ENCODE measurements around the gene WDR20.
"Not testable (repeated sequence)": the region's sequence is repeated elsewhere in the genome, so short reads cannot be mapped to it uniquely, and the experiment has no call there.

Gene WDR20

GRCh38 chr14:102238766-102239165, 99.1 kb downstream of the WDR20 start:
- DNase-seq (ENCODE audit: low read depth): no peak

DNA sequence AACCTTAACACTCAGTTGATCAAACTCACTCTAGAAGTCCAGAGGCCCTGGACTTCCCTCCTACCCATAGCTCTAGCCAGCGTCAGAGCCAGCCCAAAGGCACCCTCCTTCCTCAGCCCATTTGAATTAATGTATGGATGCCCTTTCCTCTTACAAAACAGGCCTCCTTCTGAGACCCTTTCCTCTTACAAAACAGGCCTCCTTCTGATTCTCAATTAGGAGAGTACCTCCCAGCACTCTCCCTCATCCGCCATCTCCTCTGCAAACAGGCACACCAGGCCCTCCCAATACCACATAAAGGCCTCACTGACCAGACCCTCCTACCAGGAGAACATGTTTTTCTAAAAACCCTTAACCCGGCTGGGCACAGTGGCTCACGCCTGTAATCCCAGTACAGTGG, 99.5 kb downstream of the WDR20 start:
- no peak for DNase-seq (ENCODE audit: low read depth)

DNA sequence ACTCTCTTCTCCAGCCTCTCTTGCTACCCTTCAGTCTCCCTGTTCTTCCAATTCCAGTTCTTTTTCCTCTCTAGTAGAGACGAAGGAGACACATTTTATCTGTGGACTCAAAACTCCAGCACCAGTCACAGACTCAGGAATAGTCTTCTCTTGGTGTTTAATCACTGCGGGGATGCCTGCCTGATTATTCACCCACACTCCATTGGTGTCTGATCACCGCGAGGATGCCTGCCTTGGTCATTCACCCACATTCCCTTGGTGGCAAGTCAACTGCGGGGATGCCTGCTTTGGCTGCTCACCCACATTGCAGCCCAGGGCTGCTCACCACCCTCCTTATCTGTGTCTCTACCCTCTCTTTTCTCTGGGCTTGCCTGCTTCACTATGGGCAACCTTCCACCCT, 100.8 kb downstream of the WDR20 start:
- DNase-seq (ENCODE audit: low read depth): peak; percentile 79

DNA sequence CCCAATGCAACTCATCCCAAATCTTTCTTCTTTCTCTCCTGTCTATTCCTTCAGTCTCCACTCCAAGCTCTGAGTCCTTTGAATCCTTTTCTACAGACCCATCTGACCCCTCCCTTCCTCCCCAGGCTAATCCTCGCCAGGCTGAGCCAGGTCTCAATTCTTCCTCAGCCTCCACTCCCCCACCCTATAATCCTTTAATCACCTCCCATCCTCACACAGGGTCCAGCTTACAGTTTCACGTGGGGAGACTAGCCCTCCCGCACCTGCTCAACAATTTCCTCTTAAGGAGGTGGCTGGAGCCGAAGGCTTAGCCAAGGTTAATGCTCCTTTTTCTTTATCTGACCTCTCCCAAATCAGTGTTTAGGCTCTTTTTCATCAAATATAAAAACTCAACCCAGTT, 101.5 kb downstream of the WDR20 start:
- no peak for DNase-seq (ENCODE audit: low read depth)

DNA sequence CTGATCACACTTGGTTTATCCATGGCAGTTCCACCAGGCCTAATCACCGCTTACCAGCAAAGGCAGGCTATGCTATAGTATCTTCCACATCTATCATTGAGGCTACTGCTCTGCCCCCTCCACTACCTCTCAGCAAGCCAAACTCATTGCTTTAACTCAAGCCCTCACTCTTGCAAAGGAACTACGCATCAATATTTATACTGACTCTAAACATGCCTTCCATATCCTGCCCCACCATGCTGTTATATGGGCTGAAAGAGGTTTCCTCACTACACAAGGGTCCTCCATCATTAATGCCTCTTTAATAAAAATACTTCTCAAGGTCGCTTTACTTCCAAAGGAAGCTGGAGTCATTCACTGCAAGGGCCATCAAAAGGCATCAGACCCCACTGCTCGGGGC, 104.1 kb downstream of the WDR20 start:
- not testable (repeated sequence) for DNase-seq (ENCODE audit: low read depth)

DNA sequence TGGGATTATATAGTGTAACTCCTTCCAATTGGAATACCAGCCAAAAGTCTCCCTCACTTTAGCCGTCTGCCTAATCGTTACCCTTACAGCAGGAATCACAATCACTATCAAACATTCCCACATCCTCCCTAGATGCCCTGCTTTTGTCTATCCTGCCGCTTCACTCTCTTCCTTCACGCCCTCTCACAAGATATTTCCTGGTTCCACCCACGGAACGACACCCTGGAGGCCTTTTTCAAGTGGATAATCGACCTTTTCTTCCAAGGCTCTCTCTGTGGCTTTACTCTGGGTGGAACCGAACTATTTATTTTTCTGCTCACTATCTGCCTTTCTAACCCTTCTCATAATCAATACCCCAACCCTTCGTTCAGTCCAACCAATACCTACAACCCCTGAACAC, 106.4 kb downstream of the WDR20 start:
- no peak for DNase-seq (ENCODE audit: low read depth)

DNA sequence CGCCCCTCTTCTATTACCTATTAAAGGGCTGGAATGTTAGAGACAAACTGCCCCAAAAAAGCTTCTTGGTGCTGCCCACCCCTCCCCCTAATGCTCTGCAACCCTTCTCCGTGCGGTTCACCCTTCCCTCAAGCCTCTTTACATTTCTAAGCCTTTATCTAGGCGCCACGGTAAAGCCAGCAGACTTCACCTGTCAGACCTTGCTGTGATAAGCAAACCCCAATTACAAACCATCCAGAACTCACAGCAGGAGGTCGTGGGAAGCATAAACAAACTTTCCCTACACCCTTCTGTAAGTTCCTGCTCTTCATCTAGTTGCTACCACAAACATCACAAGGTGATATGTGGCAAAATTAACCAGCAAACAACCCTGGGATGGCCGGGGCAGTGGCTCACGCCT, 108.4 kb downstream of the WDR20 start:
- no peak for DNase-seq (ENCODE audit: low read depth)

DNA sequence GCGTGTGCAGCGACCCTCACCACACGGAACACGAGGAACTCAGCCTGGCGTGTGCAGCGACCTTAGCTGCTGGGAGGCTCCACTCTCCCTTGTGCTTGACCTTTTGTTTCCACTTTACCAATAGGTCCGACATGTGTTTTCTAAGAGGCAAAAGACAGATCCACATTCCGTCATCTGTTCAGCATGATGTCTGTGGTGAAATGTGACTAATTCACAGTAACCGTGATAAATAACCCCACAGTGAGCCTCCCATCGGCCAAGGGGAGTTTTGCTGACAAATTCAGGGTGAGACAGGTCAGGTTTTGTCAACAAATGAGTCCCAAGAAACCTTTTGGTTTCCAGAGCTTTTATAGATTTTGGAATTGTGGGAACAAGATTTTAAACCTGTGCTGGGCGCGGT, 109.3 kb downstream of the WDR20 start:
- no peak for DNase-seq (ENCODE audit: low read depth)

- no peak for DNase-seq (ENCODE audit: low read depth)
Observed at GRCh38 chr14:102249981-102250380, 110.3 kb downstream of the WDR20 start.

DNA sequence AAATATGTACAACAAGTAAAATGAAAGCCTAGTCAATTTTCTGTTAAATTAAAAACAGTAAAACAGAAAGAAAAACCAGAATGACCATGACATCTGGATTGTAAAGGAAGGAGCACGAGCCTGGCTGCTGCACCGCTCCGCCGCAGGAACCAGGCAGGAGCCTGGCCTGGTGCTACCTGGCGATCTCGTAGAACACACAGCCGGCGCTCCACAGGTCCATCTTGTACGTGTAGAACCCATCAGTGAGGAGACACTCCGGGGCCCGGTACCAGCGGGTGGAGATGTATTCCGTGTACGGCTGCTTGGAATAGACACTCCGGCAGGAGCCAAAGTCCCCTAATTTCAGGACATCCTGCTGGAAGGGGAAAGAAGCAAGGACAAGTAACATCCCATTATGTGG, 110.9 kb downstream of the WDR20 start:
- DNase-seq (ENCODE audit: low read depth): no peak

- DNase-seq (ENCODE audit: low read depth): no peak
Observed at GRCh38 chr14:102251161-102251560, 111.5 kb downstream of the WDR20 start.

DNA sequence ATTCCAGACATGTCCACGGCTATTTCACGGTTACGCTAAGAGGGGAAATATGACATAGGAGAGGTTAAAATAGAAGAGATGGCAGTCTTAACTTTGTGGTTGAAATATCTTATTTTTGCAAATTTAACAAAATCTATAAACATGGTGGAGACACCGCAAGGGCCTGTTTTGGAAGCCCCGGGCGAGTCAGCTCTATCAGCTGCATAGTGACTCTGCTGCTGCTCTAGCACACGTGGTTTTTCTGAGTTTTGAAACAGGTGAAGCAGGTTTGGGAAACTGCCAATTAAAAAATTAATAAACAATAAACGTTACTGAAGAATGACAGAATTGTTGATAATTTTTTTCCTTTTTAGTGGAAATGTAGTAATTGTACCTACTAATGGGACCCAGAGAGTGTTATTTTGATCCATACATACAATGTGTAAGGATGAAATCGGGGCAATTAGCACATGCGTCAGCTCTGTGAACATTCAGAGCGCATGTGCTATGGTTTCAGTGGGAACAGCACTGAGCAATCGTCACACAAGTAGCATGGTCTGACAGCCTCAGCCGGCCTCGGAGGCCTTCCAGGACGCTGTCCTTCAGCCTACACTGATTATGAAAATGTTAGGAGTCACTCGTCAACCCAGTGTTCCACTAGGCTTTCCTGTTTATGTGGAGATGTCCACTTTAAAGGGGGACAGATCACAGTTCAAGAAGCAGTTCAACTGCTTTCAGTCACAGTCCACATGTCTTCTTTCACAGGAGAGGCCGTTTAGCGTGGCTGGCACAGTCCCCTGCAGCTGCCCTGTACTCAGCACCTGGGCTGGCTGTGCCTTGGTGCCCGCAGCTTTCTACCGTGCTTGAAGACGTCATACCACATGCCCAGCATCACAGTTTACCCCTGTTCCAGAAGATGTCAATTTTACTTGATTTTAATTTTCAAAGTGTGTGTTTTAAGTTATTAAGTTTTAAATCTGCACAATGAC, 113.4 kb downstream of the WDR20 start:
- DNase-seq (ENCODE audit: low read depth): no peak

GRCh38 chr14:102255401-102256190, 115.9 kb downstream of the WDR20 start:
- peak; percentile 84 for DNase-seq (ENCODE audit: low read depth)

DNA sequence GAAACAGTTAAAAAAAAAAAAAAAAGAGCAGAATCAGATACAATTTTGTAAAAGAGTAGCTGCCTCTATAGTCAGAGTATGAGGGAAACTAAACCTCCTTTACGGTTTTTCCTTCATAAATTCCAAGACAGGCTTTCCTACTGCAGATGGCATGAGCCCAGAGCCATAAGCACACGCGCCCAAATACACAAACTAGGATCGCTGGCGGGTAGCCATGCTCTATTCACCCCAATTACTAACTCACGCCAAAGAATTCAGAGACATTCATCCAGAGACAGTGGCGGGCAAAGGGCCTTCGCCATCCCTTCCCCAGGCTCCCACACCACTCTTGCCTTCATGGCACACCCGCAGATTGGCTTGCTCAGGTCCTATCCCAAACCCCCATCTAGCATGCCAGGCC, 117.0 kb downstream of the WDR20 start:
- DNase-seq (ENCODE audit: low read depth): no peak

DNA sequence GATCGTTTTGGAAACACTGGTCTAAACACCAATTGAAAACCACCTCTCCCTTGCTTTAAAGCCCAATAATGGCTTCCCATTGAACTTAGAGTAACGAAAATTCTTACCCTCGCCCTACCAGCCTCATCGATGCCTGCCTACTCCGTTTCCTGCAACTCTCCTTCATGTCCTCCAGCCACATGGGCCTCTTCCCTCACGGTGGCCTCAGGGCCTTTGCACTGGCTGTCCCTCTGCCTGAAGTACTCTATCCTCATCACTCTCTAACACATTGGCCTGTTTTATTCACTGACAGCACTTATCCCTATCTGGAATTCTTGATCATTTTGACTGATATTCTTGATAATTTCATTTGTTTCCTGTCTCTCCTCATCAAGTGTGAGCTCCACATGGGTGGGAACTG, 118.4 kb downstream of the WDR20 start:
- DNase-seq (ENCODE audit: low read depth): no peak
